Astrocyte of the cerebellum (primary cell): Measurements from ENCODE around the gene WDR18.

Experiments
- DNase-seq: peaks from one replicate; pipeline ENCODE4 v3.0.0-alpha.2; 2011; ENCODE audit warnings: low read depth
- H3K4me3 ChIP-seq: 2 replicates; pipeline ENCODE4 v1.5.1; 2011; ENCODE audit warnings: mild to moderate bottlenecking, low read depth, low read length, moderate library complexity
- CTCF ChIP-seq: IDR thresholded peaks from 2 replicates; pipeline ENCODE4 v1.5.1; 2012; ENCODE audit warnings: low read length, low read depth, moderate library complexity, mild to moderate bottlenecking; ENCODE audit errors: missing control alignments
- in situ Hi-C: cut with HindIII; loops from 2 replicates; pipeline ENCODE4 v1.10.0; 2017; ENCODE audit warnings: low sequenced_read_pairs

Gene WDR18

GRCh38 chr19:991932-992669 lies 8.0 kb downstream of the WDR18 start:
- in situ Hi-C loops: no loop called here
- no peak overlapping the region for H3K4me3 ChIP-seq
- no peak for TF ChIP-seq CTCF
- no peak for DNase-seq

GRCh38 chr19:992670-993055 lies 8.5 kb downstream of the WDR18 start:
- in situ Hi-C loops: no loop called here
- no peak for TF ChIP-seq CTCF
- DNase-seq: no peak
- no peak overlapping the region for H3K4me3 ChIP-seq

DNA sequence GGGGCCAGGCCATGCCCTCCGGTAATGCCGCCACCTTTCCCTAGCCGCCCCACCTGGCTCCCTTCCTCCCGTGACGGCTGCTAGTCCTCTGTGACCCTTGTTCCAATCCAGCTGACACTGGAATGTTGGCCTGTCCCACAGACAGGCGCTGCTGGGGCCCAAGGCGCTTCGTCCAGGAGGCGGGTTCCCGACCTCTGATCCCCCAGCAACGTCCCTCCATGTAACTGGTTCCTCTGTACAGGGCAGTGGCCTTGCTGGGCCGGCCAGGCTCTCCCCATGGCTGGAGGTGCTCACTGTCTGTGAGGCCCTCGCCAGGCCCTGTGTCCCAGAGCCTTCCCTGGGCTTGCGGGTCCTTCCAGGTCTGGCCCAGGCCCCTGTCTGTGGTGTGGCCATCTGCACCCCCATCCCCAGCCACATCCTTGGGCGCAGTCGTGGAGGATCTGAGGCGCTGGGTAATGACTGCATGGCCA lies 9.3 kb downstream of the WDR18 start:
- H3K4me3 ChIP-seq: no peak overlapping the region
- DNase-seq: no peak
- no peak for TF ChIP-seq CTCF
- in situ Hi-C loops: no loop called here

DNA sequence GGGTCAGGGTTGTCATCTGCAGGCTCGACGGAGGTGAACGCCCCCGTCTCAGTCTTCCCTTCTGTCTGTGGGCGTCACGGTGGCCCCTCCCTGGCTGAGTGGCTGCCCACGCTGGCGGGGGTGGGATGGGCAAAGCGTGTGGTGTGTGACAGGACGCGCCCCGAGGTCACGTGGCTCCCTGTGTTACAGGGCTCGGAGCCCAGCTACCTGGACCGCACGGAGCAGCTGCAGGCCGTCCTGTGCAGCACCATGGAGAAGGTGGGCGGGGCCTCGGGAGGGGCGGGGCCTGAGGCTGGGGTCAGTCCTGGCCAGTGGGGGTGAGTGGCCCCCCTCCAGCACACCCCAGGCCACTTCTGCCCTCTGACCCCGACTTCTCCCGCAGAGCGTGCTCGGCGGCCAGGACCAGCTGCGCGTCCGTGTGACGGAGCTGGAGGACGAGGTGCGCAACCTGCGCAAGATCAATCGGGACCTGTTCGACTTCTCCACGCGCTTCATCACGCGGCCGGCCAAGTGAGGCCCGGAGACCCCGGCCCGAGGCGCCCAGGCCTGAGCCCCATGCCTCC lies 9.8 kb downstream of the WDR18 start:
- in situ Hi-C loops: no loop called here
- H3K4me3 ChIP-seq: no peak overlapping the region
- TF ChIP-seq CTCF: no peak
- DNase-seq: no peak

- H3K4me3 ChIP-seq: no peak overlapping the region
- DNase-seq: no peak
- TF ChIP-seq CTCF: no peak
- in situ Hi-C loops: no loop called here
These were observed 10.4 kb downstream of the WDR18 start for GRCh38 chr19:994516-994915.

DNA sequence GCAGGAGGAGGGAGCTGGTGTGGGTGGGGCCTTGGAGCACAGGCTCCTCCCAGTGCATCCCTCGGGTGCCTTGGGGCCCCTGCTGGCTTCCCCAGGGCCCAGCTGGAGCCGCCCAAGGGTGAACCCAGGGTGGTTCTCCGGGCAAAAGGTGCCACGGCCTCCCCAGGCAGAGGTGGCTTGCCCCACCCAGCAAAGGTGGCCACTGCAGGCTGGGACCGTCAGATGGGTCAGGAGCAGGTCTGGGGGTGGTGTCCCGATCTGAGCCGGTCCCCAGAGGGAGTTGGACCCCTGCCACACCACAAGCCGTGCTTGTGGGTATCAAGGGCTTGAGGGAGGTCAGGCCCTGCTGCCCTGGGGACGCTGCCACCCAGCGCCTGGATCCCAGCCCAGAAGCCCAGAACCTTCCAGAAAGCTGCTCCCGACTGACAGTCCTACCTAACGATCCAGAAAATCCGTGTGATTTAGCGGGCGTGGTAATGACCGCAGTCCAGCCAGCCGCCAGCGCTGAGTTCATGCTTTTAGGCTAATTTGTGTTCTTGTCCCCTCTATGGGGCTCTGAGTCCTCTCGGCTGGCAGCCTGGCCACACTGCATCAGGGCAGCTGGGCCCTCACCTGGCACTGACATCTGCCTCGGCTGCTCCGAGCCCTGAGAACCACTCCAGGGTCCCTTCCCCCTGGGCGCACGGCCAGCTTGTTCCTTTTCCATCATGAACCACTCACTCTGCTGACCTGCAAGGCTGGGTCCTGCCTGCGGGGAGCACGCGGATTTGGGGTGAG lies 11.1 kb downstream of the WDR18 start:
- peak; percentile 23 for DNase-seq
- in situ Hi-C loops: no loop called here
- TF ChIP-seq CTCF: no peak
- no peak overlapping the region for H3K4me3 ChIP-seq
